Measurements from ENCODE around the gene ALK. TPM values are rescaled to one million over a fixed set of nuclear protein-coding genes. Genes with fewer than 3 reads are reported as not detected.

ALK gene
- total and polyA plus RNA-seq, 12 donors, result 0.09 to 1.8 (median 0.53) TPM; not detected in 1

DNA sequence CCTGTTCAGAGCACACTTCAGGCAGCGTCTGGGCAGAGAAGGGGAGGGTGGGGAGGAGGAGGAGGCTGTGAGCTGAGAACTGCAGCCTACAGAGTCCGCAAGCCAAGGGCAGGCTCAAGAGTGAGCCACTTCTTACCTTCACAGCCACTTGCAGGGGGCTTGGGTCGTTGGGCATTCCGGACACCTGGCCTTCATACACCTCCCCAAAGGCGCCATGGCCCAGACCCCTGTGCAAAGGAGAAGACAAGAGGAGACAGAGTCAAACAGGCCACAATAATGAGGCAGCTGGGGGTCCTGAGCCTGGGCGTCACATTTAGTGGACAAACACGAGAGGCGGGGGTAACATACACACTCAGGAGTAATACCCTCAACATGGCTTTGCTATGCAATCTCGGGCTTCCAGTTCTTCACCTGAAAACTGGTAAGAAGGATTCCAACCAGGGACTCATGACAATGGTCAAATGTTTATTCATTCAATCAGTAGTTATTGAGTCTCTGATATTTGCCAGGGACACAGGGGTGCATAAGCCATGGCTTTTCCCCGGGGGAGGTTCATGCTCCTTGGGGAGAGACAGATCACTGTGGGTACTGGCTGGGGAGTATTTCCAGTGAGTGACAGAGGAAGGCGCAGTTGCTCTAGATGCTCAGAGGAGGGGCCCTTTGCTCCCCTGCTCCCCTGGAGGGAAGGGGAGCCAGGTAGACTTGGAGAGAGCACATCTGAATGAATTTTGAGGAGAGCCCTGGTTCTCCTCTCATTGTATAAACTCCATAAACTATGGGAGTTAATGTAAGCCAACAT, 698.8 kb downstream of the ALK start:
- H3K4me1 ChIP-seq (replicated peaks in 1 of 2), result no peaks in the 10 kb centered on the region
- H3K36me3 ChIP-seq (replicated peaks in 1 of 2), result no peaks in the 10 kb centered on the region
- 84 to 95% (median 87%) methylated on average over 5 to 11 of the region's 11 CpGs for WGBS, 4 donors
- no peaks in the 10 kb centered on the region for H3K9me3 ChIP-seq (replicated peaks in 1 of 3)
- intact Hi-C loops (cut with DNase I), result no loop called here
- H3K27me3 ChIP-seq, result no peaks in the 10 kb centered on the region
- TF ChIP-seq, protein P1, sequence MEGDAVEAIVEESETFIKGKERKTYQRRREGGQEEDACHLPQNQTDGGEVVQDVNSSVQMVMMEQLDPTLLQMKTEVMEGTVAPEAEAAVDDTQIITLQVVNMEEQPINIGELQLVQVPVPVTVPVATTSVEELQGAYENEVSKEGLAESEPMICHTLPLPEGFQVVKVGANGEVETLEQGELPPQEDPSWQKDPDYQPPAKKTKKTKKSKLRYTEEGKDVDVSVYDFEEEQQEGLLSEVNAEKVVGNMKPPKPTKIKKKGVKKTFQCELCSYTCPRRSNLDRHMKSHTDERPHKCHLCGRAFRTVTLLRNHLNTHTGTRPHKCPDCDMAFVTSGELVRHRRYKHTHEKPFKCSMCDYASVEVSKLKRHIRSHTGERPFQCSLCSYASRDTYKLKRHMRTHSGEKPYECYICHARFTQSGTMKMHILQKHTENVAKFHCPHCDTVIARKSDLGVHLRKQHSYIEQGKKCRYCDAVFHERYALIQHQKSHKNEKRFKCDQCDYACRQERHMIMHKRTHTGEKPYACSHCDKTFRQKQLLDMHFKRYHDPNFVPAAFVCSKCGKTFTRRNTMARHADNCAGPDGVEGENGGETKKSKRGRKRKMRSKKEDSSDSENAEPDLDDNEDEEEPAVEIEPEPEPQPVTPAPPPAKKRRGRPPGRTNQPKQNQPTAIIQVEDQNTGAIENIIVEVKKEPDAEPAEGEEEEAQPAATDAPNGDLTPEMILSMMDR (IDR thresholded peaks at IDR 0.05), result no peak
- no peak for TF ChIP-seq POLR2A (IDR thresholded peaks at IDR 0.05)
- H3K27ac ChIP-seq, result no peak overlapping the region
- H3K4me3 ChIP-seq, result no peak overlapping the region
- peak in 1 of 7 donors; percentile 9 for DNase-seq

DNA sequence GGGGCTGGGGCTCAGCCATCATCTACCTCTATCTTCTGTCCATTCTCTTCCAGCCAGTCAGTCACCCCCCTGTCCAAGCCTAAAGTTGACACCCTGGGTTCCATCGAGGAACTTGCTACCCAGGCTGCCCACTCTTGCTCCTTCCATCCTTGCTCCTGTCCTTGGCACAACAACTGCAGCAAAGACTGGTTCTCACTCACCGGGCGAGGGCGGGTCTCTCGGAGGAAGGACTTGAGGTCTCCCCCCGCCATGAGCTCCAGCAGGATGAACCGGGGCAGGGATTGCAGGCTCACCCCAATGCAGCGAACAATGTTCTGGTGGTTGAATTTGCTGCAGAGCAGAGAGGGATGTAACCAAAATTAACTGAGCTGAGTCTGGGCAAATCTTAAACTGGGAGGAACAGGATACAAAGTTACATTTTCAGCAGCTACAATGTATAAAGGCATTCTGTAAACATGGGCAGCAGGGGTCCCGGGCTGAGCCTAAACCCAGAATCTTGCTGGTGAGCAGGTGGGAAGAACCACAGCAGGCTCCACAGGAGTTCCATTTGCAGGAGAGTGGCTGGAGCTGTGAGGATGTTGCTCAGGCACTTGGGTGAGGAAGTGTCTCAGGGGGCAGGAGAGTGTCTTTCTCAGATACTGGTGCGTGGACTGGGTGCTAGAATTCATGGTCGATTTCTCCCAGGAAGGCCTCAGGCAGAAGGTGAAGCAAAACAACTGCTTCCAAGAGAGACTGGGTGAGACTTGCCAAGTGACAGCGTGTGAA, 700.7 kb downstream of the ALK start:
- WGBS, 4 donors, result 80 to 93% (median 86%) methylated on average over 6 to 12 of the region's 12 CpGs
- no peaks in the 10 kb centered on the region for H3K36me3 ChIP-seq (replicated peaks in 1 of 2)

DNA sequence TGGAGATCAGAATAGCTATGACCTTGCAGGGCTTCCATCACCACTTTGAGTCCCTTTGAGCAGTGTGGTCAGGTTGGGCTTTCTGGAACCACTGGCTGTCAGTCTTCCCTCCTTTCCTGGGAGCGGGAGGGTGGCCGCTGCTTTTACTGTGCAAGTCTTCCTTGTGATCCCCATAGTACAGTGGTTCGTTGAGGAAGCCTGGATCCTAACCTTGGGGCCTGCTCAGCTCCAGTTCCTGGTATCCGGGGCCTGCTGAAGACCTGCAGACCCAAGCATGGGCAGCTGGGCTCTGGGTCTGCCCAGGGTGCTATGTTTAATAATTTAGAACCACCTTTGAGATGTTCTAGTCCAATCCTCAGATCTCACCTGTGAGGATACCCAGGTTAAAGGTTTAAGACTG, 702.0 kb downstream of the ALK start:
- 81 to 96% (median 94%) methylated on average over 3 to 4 of the region's 4 CpGs; no CpG with 5 or more reads in 1 of the 4 donors for WGBS, 4 donors
- no peak overlapping the region for H3K4me3 ChIP-seq
- peak in 1 of 7 donors; percentile 33 for DNase-seq

More for the DNA sequence above, 700.7 kb downstream of the ALK start:
- TF ChIP-seq, protein P1 (IDR thresholded peaks at IDR 0.05), result no peak
- no peak for TF ChIP-seq POLR2A (IDR thresholded peaks at IDR 0.05)
- intact Hi-C loops (cut with DNase I), result no loop called here
- H3K9me3 ChIP-seq (replicated peaks in 1 of 3), result no peaks in the 10 kb centered on the region
- no peak overlapping the region for H3K27ac ChIP-seq
- no peak overlapping the region for H3K4me3 ChIP-seq
- no peaks in the 10 kb centered on the region for H3K4me1 ChIP-seq (replicated peaks in 1 of 2)
- H3K27me3 ChIP-seq, result no peaks in the 10 kb centered on the region
- no peak for DNase-seq

DNA sequence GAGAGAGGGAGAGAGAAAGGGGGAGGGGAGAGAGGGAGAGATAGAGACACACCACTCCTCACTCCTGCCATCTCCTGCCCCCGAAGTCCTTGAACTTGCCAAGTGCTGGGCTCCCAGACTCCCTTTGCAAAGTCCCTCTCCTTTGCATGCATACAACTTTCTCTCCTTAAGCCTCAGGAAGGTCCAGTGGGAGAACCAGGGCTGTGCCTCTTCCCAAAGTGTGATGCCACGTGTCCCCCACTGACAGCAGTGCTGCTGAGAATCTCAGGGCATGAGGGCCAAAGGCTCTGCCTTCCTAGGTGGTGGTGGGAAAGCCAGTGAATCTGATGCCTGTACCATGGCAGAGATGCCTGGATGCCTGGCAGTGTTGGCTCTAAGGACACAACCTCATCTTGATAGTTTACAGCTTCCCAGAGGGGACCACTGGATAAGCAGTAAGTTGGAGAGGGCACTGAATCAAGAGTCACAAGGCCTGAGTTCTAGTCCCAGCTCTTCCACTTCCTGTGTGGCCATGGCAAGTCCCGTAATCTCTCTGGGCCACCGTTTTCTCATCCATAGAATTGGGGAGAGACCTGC, 702.7 kb downstream of the ALK start:
- intact Hi-C loops (cut with DNase I), result no loop called here
- peak in 1 of 7 donors; percentile 35 for DNase-seq
- H3K4me3 ChIP-seq, result no peak overlapping the region
- H3K27me3 ChIP-seq, result no peaks in the 10 kb centered on the region
- no peak overlapping the region for H3K27ac ChIP-seq
- no peaks in the 10 kb centered on the region for H3K9me3 ChIP-seq (replicated peaks in 1 of 3)
- no peak for TF ChIP-seq POLR2A (IDR thresholded peaks at IDR 0.05)
- TF ChIP-seq, protein P1 (IDR thresholded peaks at IDR 0.05), result no peak
- WGBS, 4 donors, result 70 to 91% (median 82%) methylated on average over 4 of the region's 4 CpGs
- no peaks in the 10 kb centered on the region for H3K36me3 ChIP-seq (replicated peaks in 1 of 2)
- no peaks in the 10 kb centered on the region for H3K4me1 ChIP-seq (replicated peaks in 1 of 2)

More for the DNA sequence above, 702.0 kb downstream of the ALK start:
- intact Hi-C loops (cut with DNase I), result no loop called here
- no peaks in the 10 kb centered on the region for H3K4me1 ChIP-seq (replicated peaks in 1 of 2)
- H3K36me3 ChIP-seq (replicated peaks in 1 of 2), result no peaks in the 10 kb centered on the region
- no peaks in the 10 kb centered on the region for H3K9me3 ChIP-seq (replicated peaks in 1 of 3)
- H3K27me3 ChIP-seq, result no peaks in the 10 kb centered on the region
- no peak for TF ChIP-seq POLR2A (IDR thresholded peaks at IDR 0.05)
- H3K27ac ChIP-seq, result no peak overlapping the region
